8988T (cell line): ENCODE results near the gene OR2L8.

ENCODE experiments used
- DNase-seq: peaks from one replicate; pipeline ENCODE4 v3.0.0; 2011

Gene OR2L8, protein sequence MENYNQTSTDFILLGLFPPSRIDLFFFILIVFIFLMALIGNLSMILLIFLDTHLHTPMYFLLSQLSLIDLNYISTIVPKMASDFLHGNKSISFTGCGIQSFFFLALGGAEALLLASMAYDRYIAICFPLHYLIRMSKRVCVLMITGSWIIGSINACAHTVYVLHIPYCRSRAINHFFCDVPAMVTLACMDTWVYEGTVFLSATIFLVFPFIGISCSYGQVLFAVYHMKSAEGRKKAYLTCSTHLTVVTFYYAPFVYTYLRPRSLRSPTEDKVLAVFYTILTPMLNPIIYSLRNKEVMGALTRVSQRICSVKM

GRCh38 chr1:247948558-247948957 lies at the start of gene OR2L8:
Gene OR2L8, plus strand, starts transcription at chr1:247948858. Its CDS starts 0 bp downstream, at chr1:247948858.
- DNase-seq: no peak

DNA sequence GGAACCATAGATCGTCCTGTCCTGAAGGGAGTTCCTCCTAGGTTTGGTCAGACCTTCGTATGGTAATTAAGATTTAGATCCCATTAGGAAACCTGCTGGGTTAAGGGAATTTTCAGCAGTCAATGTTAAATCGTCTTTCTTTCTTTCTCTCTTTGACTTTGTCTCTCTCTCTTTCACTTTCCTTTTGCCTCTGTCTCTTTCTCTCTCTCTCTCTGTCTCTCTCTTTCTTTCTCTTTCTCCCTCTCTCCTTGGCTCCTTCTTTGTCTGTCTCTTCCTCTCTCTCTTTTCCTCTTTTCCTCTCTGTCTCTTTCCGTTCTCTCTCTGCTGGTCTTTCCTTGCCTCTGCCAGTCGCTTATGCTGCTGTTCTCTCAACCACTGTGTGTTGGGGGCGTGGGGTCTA lies 44.5 kb upstream of the OR2L8 start:
- DNase-seq: no peak

- no peak for DNase-seq
These were observed 43.5 kb upstream of the OR2L8 start for GRCh38 chr1:247905181-247905580.

DNA sequence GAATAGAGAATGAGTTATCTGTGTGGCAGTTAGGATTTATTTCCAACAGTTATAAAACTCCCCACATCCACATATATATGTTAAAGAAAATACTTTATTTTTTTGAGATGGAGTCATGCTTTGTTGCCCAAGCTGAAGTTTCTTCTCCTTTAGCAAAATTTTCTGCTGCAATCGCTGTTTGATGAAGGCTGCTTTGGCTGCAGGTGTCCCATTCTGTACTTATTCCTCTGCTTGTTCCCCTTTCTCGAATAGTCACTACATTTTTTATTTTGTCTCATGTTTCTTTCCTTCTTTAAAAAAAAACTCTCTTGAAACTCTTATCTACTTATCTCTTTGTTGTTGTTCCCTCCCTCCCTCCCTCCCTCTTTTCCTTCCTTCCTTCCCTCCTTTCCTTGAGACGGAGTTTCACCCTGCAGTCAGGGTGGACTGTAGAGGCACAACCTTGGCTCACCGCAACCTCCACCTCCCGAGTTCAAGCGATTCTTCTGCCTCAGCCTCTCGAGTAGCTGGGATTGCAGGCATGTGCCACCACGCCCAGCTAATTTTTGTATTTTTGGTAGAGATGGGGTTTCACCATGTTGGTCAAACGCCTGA lies 42.7 kb upstream of the OR2L8 start:
- no peak for DNase-seq

DNA sequence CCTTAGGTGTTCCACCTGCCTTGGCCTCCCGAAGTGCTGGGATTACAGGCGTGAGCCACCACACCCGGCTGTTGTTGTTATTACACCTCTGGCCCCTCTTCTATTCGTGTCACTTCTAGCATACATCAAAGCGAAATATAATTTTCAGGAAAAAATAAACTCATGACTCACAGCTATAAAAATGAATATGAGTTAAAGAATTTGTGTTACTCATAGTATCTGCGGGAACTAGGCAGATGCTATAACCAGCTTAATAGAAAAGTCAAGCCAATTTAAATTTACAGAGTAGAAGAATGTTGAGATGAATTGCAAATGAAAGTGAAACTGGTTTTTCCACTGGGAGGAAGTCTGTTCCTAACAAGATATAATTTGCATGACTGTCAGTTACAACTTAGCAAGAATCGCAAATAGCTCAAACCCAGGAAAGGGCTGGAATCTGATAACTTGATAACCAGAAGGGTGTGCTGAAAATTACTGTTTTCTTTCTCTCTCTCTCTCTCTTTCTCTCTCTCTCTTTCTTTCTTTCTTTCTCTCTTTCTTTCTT lies 42.1 kb upstream of the OR2L8 start:
- DNase-seq: no peak

GRCh38 chr1:247908766-247909165 lies 39.9 kb upstream of the OR2L8 start:
- DNase-seq: no peak

DNA sequence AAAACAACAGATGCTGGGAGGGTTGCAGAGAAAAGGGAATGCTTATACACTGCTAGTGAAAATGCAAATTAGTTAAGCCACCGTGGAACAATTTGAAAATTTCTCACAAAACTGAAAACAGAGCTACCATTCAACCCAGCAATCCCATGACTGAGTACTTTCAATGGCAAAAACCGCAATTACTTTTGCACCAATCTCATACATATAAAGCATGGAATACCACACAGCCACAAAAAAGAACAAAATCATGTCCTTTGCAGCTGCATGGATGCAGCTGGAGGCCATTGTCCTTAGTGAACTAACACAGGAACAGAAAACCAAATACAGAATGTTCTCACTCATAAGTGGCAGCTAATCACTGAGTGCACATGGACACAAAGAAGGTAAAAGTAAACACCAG lies 34.9 kb upstream of the OR2L8 start:
- no peak for DNase-seq

- DNase-seq: no peak
These were observed 33.6 kb upstream of the OR2L8 start for GRCh38 chr1:247914941-247915662.

- no peak for DNase-seq
These were observed 28.7 kb upstream of the OR2L8 start, which contains the start of gene OR2T8 for GRCh38 chr1:247919952-247920351. Gene OR2T8, plus strand, starts transcription at chr1:247920252. Its CDS starts 766 bp downstream, at chr1:247921018.

DNA sequence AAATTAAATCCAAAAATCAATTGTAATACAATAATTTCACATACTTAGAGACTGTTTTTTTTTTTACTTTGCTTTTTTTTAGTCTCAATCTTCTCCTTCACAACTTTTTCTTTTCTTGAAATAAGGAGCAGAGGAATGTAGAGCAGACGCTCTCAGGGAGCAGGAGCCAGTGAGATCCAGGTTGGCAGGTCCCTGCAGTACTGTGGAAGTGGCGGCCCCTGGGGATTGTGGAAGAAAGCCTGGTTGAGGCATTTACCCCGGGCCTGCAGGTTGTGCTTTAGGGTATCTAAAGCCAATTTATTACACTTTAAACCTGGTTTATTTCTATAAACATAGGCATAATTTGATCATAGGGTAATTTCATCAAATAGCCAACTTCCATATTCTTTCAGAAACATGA lies 24.7 kb upstream of the OR2L8 start:
- no peak for DNase-seq

DNA sequence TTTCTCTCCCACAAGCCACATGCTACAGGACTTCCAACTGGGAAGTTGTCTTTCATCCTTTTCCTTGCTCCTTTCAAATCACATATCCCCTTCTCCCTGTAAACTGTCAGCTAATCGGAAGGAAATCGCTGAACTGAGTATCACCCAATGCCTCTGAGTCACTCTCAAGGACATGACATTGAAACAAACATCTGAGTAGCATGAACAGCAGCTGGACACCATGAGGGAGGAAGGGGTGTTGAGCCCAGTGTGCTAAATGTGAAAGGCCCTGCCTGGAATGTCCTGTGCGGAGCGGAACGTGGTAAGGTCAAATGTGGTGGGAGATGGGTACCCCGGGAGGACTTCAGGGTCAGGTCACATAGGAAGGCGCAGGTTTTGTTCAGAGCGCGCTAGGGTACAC lies 23.8 kb upstream of the OR2L8 start, which contains the start of gene OR2AJ1:
Gene OR2AJ1, plus strand, starts transcription at position 22 of the 400 bp plus-strand sequence. CDS start 8,880 bp downstream, outside the sequence.
- DNase-seq: no peak

DNA sequence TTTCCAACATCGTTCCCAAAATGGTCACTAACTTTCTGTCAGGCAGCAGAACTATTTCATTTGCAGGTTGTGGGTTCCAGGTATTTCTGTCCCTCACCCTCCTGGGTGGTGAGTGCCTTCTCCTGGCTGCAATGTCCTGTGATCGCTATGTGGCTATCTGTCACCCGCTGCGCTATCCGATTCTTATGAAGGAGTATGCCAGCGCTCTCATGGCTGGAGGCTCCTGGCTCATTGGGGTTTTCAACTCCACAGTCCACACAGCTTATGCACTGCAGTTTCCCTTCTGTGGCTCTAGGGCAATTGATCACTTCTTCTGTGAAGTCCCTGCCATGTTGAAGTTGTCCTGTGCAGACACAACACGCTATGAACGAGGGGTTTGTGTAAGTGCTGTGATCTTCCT lies 14.7 kb upstream of the OR2L8 start:
- DNase-seq: no peak

DNA sequence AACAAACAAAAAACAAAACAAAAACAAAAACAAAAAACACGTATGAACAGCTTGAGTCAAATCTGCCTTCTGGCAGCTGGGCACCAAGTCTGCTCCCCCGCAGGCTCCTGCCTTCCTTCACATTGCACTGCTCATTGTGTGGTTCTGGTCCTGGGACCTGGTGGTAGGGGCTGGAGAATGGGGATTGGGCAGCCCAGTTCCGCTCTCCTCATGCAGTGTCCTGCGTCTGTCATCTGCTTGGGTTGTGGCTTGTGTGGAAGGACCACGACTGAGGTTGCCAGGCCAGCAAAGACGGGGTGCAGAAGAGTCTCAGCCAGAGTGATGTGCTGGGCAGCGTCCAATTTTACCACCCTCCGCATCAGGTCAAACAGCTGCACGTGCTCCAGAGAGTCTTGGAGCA lies 12.9 kb upstream of the OR2L8 start:
- DNase-seq: no peak

- no peak for DNase-seq
These were observed 12.2 kb upstream of the OR2L8 start for GRCh38 chr1:247936415-247936814.

DNA sequence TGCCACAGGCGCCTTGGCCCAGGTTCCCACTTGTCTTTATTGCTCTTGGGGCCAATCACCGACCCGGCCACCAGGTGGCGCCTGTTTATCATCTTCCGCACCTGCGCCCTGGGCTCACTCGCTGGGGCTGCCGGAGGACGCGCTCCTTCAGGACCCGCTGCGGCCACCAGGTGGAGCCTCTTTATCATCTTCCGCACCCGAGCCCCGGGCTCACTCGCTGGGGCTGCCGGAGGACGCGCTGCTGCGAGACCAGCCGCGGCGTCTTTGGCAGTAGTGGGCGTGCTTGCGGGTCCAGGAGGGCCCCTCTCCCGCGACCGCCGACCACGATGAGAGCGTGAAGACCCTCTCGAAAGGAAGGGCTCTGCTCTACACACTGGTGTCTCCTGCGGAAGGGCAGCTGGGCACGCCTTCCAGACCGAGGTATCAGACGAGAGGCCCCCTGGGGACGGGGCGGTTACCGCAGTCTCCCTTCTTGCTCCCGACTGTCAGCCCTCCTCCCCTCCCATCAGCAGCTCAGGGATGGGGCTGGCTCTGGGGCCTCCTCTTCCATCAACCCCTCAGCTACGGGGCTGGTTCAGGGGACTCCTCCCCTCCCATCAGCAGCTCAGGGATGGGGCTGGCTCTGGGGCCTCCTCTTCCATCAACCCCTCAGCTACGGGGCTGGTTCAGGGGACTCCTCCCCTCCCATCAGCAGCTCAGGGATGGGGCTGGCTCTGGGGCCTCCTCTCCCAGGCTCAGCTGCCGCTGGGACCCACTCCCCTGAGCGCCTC lies 11.5 kb upstream of the OR2L8 start:
- peak; percentile 33 for DNase-seq

GRCh38 chr1:247942624-247943023 lies 6.0 kb upstream of the OR2L8 start:
- DNase-seq: no peak

DNA sequence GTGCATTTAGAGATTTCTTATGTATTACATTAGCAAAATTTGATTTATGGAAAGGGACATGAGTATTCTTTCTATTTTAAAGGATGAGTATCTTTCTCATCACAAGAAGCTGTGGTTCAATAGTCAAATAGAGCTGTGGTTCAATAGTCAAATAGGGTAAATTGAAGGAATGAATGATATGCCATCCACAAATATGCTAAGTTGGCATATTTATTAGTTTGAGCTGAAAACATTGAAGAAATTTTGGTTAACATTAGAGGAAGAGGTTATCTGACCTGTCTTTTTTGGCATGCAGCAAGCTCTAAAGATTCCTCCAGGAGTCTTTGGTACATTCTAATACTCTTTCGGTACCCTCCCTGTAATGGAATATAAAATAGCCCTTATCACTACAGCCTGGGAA lies 4.8 kb downstream of the OR2L8 start:
- no peak for DNase-seq

DNA sequence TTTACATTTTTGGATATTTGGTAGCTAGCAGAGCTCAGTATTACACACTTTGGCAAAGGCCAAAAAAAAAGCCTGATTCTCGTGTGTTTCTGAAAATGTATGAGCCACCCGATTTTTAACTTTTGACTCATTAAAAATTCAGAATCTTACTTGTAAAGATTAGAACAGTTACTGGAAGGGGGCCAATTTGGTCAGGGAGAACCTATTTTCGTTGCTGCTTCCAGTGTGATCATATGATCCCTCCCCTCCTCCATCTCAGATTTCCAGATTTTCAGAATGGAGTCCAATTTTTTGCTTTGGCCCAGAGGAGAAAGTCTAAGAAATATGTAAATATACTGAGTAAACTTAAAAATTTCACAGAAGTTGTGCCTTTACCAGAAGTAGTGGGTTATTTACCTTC lies 13.1 kb downstream of the OR2L8 start:
- no peak for DNase-seq

DNA sequence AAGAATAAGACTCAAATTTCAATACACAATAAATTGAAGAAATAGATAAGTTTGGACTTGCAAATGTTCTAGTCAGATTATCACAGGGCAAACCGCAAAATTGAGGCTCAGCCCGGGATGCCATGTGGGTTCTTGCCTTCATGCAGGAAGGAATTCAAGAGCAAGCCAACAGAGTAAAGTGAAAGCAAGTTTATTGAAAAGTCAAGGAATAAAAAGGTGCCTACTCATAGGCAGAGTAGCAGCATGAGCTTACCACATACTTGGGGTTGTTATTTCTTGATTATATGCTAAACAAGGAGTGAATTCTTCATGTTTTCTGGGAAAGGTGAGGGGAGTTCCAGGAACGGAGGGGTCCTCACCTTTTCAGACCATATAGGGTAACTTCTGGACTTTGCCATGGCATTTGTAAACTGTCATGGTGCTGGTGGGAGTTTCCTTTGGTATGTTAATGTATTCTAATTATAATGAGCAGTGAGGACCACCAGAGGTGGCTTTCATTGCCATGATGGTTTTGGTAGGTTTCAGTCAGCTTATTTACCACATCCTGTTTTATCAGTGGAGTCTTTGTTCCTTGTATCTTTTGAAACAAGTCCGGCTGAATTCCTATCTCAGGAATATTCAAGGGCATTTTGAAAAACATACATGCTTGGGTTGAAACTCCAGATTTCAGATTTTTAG lies 14.4 kb downstream of the OR2L8 start:
- DNase-seq: no peak

GRCh38 chr1:247964933-247965332 lies 16.3 kb downstream of the OR2L8 start, which contains the start of gene OR2AK2:
Gene OR2AK2, plus strand, starts transcription at chr1:247965233. Its CDS starts 144 bp downstream, at chr1:247965377.
- DNase-seq: no peak

DNA sequence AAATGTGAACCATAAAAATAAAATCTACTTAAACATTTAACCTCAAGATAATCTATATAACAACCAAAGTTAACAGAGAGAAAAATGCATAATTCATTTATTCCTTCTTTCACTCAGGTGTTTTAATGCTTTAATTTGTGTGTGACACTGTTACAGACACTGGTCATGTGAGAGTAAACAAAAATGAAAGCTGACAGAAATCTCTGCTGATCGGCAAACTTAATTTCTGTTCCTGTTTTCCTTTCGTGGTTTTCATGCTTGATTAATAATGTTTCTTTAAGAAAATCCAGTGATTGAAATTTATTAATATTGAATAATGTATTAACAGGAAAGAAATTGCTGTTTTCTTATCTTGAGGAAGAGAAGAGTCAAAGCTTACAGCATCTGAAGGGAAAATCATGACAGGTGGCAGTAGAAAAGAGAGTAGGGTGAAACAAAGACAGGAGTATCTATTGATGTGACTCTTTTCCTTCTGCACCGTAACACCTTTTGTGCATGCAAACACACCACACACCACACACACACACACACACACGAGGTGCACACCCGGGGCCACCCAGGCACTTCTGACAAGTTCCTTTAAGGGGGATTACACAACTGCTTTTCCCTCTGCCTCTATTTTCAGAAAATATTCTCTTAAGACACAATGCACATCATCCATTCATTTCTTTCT lies 18.0 kb downstream of the OR2L8 start:
- no peak for DNase-seq

DNA sequence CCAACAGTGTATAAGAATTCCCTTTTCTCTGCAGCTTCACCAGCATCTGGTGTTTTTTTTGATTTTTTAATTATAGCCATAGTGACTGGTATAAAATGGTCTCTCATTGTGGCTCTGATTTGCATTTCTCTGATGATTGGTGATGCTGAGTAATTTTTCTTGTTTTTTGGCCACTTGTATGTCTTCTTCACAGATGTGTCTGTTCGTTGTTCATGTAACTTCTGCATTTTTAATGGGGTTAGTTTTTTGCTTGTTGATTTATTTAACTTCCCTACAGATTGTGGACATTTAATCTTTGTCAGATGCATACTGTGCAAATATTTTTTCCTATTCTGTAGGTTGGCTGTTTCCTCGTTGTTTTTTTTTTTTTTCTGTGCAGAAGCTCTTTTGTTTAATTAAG lies 44.3 kb downstream of the OR2L8 start:
- no peak for DNase-seq
